ENCODE results near the gene FAM241B.

FAM241B gene

DNA sequence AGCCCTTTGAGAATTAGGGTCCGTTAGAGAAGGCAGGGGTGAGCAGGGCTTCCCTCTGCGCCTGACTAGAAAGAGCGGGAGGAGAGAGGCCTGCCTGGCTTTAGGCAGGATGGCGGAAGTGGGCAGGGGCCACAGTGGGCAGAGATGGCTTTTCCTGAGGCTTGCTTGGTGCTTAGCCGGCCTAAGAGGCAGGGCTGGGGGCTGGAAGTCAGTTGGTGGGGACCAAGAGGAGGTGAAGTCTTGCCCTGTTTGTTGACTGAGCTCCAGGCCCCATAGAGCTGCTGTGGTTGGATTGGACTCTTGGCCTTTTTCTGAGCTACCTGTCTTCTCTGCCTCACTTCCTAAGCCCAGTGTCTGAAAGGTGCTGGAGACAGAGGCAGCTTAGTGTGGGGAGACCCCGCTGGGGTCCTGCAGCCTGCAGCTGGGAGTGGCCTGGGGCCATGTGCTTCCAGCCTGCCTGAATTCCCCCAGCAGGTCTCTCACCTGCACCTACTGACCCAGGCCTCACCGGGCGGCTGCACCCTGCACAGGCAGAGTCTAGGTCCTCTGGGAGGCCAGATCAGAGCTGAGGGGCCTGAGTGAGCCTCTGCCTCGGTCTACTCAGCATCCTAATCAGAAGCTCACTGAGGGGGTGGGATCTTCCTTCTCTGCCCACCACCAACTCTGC lies 4.8 kb downstream of the FAM241B start:
- no peak for DNase-seq

DNA sequence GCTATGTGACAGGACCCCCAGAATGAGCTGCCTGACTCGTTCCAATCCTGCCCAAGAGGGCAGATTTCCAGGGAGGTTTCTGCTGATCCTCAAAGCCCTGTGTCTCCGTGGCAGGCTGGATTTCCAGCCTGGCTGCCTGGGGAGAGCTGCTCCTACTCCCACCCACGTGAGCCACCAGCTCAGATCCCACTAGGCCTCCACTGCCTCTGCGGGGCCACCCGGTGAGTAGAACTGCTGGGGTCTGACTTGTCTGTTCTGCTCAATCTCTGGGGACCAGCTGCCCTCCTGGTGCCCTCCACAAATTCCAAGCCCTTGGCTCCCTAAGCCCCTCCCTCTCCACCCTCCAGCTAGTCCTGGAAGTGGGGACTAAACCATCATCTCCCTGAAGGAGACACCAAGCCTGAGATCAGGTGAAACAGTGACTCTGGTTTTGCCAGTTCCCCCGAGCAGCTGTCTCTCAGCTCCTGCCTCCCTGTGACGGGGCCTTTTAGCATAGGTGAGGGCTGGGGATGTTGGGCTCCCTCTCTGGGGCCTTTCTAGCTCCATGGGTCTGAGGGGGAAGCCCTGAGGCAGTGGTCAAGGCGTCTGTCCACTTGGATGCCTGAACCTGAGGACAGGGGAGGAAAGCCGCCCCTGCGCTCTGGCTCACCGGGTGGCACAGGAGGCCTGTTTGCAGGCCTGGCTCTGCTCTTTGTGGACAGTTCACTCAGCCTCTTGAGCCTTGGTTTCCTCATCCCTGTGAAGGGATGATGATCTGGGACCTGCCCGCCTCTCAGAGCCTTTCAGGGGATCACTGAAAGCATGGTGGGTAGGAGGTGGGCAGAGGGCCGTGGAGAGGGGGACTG lies 5.6 kb downstream of the FAM241B start:
- DNase-seq, result no peak

DNA sequence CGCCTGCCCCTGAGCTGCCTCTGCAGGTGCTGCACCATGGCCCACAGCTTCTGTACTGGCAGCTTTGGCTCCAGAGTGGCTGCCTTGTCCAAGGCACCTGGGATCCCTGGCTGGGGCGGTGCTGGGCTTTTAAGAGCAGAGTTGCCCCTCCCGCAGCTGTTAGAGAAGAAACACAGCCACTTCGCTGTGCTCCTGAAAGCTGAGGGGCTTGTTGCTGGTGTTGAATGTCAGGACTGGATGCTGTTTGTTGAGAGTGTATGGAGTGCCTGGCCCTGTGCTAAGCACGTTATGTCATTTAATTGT lies 6.2 kb downstream of the FAM241B start:
- DNase-seq, result no peak

DNA sequence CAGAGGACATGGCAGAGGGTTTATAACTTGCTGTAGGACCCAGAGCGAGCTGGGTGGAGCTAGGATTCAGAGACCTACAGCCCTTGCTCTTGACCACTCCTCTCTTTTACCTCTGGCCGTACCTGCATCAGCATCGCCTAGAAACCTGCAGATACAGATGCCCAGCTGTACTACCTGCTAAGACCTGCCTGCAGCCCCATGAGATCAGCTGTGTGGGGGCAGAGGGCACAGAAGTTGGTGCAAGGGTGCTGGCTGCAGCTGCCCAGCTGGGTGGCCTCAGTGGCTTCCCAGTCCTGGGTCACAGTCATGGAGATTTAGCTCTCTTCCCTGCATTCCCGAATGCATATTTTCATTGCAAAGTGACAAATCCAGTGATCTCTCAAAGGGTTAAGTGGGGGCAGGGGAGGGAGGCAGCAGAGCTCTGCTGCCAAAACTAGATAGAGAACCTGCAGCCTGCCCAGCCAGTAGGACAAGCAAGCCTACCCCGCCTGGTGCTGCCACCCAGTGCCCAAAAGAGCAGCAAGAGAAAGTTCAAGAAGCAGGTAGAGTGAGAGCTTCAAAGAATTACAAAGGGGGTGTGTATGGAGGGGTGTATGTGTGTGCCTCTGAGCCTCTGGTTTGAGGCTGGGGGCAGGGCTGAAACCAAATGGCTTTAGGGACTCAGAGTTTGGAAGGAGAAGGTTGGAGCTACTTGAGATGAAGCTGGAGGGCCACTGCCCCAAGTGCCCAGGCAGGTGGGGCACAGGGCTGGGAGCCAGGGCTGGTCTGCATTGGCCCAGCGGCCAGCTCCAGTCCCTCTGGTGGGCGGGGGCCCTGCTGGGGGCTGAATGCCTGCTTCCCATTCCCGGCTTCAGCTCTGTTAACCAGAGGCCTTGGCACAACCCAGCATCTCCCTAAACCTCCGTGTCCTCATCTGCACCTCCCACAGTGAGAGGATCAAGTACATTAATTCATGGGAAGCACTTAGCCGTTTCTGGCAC lies 6.9 kb downstream of the FAM241B start:
- DNase-seq, result peak in 1 of 2 donors; percentile 25

DNA sequence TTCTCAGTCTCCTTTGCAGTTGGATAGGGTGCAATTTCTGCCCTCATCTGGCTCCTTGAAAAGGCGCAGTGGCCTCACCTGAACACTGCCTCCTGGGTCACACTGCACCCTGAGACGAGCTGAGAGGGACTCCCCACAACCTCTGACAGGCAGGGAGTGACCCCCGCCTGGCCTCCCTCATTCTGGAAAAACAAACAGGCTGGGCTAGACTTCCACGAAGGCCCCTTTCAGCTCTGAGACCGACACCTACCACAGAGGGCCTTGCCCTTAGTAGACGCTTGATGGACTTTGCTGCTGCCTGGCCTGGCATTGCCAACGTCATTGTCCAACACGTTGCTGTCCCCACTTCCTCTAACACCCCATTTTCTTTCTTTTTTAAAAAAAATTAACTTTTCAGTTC lies 8.6 kb downstream of the FAM241B start:
- no peak for DNase-seq

DNA sequence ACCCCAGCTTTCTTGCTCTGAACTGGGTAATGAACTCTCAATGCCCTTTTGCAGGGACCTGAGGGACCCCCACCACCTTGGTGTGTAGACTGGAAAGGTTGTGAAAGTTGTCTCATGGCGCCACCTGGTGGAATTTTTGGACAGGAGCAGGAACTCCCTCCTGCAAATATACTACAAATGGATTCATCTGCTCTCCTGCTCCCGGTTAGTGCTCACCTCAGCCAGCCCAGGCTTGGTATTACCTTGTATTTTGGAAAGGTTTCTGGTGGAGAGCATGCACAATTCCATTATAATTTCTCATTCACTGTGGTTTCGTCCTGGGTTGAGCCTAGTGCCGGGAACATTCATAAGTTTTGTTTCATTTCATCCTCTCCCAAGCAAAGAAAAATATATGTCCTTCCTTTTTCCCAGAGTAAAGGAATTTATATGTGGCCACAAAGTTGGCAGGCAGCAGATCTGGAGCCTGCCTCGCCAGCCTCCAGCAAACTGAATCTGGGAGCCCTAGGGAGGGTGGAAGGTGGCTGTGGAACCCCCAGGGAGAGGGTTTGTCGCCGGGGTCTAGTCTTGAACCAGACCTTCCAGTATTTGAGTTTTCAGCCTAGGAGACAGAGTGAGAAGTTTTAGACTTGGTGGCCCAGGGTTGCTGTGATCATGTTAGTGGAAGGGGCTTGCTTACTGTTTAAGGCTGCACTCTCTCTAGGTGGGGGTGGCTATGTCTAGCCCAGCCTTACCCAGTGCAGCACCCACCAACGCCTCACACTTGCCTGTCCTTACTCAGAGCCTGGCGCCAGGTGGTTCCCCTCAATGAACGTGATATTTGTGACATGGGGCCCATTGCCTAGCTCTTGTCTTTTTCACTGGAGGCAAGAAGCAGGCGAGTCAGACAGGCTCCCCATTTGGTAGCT lies 9.5 kb downstream of the FAM241B start:
- DNase-seq, result peak; percentile 23 to 30

DNA sequence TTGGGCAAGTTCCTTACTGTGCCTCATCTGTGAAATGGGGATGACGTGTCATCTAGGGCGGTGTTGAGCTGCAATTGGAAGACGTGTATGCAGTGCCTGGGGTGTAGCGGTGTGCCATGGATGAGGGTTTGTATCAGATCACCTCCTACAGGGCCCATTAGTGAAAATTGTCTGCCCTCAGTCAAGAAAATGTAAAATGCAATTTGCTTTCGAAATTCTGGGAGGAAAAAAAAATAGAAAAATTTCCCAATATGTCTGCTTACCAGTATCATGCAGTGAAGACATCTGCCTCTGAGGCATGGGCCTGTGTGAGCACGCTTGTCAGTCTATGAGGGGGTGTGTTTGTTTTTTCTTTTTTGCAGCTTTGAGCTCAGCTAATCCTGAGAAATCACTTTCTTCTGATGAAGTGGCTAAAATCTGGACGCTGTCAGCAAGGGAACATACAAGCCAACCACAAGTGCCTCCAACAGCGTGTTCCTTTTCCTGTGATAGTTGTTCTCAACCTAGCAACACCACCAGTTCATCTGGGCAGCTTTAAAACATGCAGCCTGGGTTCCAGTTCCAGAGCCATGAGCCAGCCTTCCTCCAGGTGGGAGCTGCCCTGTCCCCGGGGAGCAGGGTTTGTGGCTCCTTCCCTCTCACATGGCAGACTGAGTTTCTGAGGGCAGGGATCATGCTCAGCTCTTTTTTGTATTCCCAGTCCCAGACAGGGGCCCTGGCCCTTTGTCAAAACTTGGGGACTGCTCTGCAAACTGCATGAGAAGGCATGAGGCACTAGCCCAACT lies 10.3 kb downstream of the FAM241B start:
- DNase-seq, result no peak

DNA sequence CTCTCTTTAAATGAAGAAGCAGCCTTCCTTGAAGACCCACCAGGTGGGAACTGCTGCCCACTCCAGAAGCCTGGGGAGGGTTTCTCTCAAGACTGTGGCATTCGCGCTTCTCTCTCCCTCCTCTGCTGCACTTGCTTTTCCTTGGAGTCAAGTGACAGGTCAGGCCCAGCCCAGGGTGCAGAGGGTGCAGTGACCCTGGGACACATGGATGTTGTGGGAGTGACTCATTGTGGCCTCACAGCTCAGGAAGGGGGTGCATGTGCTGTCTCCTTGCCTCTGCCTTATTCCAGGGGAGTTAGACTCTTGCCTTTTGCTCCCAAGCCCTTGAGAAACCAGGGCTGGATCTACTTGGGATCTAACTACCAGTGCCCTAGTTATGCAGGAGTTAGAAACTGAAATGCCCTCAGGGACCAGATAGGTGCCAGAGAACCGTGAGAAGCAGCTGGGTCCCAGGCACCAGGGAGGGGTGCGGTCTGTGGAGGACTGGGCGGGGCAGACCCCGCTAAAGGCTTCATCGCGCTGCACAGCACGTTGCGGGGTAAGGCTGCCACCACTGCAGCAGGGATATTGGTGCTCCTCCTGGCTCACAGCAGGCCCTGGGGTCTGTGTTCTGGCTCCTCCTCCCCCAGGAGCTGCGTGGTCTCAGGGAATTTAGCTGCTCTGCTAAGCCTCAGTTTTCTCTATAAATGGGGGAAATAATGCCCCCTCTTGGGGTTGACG lies 11.4 kb downstream of the FAM241B start:
- no peak for DNase-seq

DNA sequence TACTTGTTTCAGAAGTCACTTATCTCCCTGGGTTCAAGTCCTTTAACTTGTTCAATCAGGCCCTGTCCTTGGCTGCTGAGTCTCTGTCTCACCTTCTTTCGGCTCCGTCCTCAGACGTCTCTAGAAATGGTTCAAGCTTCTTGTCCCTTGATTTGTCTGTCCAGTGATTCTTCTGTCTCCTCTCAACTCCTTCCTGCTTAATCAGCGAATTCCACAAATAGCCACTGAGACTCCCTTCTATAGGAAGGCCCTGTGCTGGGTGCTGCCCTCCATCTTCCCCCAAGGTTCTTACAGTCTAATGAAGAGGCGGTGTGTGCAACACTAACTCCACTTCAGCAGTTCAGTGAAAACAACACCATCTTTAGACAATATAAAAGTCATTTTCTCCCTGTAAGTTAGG lies 12.7 kb downstream of the FAM241B start:
- DNase-seq, result no peak

DNA sequence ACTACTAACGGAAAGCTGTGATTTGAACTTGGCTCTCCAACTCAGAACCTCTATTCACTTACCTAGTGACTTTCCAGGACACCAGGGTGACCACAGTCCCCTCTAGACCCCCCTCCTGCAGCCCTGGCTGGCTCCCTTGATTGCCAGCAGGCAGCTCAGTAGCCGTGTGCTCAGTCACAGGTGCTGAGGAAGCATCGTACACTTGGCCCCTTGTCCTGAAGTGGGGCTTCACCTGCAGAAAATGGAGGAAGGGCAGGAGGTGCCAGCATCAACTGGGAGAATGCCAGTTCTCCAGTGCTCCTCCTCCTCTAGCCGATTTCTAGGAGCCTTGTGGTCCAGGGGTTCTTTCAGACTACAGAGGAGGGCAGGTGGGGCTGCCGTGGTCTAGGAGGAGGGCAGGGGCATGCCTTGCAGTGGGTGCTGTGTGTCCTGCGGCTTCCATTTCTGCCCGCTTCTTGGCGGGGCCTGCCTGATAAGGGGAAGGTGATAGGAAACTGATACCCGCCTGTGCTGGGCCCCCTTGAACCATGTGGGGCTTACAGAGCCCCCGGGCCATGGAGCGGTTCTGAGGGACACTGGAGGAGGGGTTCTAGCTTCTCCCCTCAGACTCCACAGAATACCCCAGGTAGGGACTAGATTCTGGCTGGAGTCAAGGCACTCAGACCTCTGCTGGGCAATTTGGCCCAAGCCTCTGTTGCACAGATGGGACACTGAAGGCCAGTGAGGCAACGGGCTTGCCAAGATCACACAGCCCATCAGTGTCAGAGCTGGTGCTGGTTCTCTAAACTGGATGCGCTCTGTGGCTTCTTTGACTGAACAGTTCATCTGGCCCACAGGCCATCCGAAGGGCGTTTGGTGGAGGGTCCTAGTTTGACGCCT lies 14.0 kb downstream of the FAM241B start:
- DNase-seq, result no peak

DNA sequence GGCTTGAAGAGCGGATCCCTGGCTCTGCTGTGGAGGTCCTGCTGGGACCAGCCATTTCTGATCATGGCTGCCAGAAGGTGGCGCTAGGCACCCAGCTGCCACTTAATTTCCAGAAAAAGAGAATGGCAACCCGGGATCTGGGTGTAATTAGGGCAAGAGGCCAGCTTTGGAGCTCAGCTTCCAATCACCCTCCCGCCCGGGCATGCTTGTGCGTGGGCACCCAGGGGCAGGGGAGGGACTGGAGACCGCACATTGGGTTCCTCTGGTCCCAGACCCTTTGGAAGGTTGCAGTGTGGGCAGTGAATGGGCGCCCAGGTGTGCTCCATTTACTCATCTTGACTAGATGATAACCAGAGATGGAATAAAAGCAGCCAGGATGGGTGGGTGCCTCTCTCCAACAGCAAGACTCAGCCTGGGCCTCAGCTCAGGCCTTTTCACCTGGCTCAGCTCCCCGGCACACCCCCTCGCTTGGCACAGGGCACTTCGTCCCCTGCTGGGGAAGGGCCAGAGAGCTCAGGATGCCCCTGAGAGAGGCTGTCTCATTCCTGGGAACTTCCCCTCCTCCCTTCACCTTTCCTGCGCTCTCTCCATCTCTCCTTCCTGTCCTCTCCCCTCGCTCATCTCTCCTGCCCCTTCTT lies 14.7 kb downstream of the FAM241B start:
- peak; percentile 12 to 23 for DNase-seq

DNA sequence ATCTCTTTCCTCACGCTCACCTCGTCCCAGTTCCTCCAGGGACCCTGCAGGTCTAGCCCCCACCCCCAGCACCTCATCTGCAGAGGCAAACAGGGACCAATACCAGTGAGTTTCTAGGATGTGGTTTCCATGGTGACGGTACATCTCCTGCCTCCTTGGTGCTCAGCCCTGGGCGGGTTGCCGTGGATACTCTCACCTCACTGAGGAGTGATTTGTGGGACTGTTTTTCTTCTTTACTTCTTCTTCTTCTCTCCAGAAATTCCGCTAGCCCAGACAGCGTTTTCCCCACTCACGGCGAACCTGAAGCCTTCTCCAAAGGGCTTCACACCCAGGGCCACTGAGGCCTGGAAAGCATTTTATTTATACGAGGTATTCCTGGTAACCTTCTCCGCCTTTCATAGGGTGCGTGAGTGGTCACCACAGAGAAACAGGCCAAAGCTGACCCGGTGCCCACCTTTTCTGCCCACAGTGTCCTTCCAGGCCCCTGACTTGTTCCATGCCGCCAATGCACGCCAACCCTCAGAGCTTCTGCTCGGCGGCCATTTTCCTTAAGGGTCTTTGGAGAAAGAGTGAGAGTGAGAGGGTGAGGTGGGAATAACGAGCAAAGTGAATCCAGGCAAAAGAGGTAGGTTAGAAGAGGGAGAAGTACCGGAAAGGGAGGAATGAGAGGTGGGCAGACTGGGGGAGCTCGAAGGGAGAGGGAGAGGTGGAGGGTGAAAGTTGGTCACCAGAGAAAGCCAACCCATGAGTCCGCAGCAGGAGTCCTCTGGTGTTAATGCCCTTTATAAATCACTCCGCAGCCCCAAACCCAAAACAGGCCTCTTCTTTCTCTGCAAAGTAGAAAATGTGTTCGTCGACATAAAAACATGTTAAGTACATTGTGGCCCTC lies 15.5 kb downstream of the FAM241B start:
- peak in 1 of 2 donors; percentile 29 for DNase-seq

DNA sequence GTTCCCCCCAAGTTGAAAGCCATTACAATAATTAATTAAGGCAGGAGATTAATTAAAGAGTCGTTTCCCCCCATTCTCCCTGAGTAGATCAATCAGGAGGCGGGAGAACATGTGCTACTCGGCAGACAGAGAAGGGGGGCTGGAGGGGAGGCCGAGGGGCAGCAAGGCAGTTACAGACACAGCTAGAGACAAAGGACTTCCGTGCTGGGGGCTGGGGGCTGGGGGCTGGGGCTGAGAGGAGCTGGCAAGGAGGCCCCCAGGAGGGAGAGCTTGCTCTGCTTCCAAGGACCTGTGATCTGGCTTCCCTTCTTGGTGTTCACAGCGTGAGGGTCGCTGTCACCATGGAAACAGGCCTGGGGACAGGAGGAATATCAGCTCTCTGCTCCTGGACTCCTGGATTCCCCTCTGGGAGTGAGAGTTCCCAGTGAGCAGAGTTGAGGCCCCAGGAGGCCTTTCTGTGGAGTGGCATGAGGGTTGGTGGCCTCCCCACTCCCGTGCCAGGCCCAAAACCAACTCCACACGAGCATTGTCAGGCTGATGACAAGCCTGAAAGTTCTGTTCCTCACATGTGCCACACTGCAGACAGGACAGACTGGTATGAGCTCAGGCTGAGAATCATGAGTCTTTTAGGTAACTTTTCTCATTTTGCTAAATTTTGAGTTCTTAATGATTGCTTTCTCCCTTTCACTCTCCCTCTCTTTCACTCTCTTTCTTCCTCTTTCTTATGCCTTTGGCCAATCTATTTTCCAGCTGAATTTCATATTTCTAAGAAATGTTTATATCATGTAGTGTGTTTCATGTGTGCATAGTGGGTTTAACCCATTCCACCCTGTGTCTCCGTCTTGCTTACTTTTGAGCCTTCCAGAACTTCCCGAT lies 16.4 kb downstream of the FAM241B start:
- DNase-seq, result no peak

DNA sequence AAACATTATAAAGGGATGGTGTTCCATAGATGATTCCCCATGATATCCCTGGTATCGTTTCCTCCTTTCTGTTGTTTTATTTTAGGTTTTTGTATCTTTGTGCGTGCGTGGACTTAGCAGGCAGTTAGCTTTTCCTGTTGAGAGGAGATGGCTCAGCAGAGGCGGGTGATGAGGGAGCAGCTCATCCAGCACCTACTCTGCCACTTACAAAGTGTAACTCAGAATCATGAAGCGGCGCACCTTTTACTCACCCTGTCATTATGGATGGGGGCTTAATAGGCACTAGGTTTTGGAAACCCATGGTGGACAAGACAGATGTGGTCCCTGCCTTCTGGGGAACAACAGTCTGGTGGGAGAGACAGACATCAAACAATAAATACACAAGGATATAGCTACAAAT lies 17.1 kb downstream of the FAM241B start:
- DNase-seq, result no peak

DNA sequence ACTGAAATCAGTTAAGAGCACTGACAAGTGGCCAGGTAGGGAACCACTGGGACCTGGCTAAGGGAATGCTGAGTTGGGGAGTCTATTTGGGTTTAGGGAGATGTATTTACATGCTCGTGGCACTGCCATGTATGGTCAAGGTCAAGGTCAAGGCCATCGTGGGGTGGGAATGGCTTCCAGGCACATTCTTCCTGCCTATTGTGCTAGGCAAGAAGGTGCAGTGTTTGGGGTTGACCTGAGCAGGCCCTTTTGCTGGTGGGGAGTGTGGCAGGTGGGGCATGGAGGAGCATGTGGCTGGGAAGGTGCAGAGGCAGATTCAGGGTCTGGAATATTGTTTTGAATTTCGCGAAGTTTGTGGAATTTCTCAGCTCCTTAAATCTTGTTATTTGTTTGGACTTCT lies 17.8 kb downstream of the FAM241B start:
- no peak for DNase-seq

DNA sequence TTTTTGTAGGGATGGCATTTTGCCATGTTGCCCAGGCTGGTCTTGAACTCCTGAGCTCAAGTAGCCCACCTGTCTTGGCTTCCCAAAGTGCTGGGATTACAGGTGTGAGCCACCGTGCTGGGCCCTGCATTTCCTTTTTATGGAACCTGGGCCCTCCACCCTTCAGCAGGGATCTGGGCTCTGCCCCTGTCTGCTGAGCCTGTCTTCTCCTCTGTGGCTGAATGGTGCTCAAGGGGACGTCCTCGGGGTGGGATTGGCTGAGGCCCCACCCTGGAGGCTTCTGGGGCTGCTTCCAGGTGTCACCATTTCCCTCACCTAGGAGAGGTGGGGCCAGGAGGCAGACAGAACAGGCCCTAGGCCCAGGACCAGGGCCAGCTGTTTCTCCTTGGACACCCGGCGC lies 18.4 kb downstream of the FAM241B start:
- DNase-seq, result no peak
